ENCODE data around the gene RAB4A.

DNA sequence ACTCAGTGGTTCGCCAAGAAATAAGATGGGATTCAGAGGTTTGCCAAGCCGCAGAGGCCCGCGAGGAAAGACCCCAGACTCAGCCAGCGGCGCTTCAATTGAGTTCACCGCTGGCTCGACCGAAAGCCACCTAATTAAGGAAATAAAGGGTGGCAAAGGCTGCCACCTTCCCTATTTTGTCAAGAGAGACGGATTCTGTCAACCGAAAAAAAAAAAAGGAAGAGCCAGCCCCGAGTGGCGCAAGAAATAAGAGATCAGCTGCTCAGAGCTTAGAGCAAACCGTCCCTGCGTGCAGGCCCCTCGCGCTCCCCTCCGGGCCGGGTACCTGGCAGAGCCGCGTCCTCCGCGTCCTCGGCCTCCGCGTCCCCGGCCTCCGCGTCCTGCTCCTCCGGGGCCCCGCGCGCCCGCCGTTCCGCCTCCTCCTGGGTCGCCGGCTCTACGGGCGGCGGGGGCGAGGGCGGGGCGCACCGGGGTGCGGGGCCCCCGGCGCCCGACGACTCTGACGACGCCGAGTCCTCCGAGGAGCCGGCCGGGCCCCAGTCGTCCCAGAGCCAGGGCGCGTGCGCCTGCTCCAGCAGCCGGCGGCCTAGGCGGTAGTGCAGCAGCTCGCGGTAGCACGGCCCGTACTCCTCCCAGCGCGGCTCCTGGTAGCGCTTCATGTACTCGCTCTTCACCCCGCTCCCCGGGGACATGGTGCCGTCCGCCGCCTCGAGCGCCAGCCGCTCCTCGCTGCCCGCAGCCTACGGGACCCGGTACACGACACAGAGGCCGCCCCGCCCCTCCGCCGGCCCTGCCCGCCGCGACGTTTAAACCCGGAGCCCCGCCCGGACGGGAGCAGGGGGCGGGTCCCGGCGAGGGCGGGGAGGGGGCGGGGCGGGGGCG, 71.1 kb downstream of the RAB4A start:
- TF ChIP-seq, protein P1, sequence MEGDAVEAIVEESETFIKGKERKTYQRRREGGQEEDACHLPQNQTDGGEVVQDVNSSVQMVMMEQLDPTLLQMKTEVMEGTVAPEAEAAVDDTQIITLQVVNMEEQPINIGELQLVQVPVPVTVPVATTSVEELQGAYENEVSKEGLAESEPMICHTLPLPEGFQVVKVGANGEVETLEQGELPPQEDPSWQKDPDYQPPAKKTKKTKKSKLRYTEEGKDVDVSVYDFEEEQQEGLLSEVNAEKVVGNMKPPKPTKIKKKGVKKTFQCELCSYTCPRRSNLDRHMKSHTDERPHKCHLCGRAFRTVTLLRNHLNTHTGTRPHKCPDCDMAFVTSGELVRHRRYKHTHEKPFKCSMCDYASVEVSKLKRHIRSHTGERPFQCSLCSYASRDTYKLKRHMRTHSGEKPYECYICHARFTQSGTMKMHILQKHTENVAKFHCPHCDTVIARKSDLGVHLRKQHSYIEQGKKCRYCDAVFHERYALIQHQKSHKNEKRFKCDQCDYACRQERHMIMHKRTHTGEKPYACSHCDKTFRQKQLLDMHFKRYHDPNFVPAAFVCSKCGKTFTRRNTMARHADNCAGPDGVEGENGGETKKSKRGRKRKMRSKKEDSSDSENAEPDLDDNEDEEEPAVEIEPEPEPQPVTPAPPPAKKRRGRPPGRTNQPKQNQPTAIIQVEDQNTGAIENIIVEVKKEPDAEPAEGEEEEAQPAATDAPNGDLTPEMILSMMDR (IDR thresholded peaks at IDR 0.05; ENCODE audit: low read depth, low read length), result no peak
- TF ChIP-seq MYC (IDR thresholded peaks at IDR 0.05; ENCODE audit: low read depth, low read length), result peak; percentile 27; the same call in 1 of the 2 replicates
